HG02973 (cell line): Measurements from ENCODE around the gene TUBGCP5.

Experiments used
- ATAC-seq: cut with Tn5 transposase; IDR thresholded peaks from one replicate; pipeline ENCODE4 v1.9.1; 2021; ENCODE audit warnings: moderate library complexity; ENCODE audit not compliant: unreplicated experiment

Gene TUBGCP5

GRCh38 chr15:22979238-22980188 lies 59.9 kb downstream of the TUBGCP5 start:
- ATAC-seq = peak; percentile 59

DNA sequence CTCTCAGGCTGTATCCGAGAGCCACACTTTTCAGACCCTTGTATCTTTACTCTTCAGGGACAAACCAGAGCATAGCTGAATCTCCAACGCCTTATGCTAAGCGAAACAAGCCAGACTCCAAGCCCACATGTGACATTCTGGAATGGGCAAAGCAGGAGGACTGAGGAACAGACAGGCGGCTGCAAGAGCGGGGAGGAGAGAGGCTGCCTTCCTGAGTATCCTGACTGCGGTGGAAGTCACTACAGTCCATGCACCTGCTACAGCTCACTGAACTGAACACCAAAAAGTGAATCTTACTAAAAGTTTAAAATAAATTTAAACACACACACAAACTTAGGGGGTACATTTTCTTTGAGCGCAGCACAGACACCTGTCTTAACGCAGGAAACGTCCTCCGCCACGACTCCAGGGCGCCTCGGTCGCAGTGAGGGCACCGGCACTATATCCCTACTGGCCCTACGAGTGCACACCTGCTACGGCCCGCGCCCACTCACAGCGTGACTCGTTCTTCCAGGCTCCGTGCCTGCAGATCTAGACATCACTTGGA lies 60.6 kb downstream of the TUBGCP5 start:
- ATAC-seq = peak; percentile 35

GRCh38 chr15:22974745-22975144 lies 64.6 kb downstream of the TUBGCP5 start:
- ATAC-seq = no peak

DNA sequence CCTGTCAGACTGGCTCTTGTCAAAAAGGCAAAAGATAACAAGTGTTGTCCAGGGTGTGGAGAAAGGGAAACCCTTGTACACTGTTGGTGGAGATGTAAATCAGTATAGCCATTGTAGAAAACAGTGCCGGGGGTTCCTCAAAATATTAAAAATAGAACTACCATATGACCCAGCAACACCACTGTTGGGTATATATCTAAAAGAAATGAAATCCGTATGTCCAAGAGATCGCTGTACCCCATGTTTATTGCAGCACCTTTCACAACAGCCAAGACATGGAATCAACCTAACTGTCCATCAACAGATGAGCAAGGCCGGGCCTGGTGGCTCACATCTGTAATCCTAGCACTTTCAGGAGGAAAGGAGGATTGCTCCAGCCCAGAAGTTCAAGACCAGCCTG lies 65.4 kb downstream of the TUBGCP5 start:
- no peak for ATAC-seq

DNA sequence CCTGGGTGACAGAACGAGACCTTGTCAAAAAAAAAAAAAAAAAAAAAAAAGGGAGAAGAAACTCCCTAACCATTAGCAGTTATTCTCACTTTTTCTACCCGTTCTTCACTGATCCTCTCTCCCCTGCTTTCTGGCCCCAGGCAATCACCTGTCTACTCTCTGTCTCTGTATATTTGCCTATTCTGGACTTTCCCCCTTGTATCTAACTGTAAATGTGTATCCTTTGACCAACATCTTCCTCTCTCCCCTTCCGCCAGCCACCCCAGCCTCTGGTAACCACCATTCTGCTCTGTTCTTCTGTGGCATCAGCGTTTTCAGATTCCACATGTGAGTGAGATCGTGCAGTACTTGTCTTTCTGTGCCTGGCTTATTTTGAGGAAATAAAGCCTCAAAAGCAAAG lies 66.1 kb downstream of the TUBGCP5 start:
- no peak for ATAC-seq

GRCh38 chr15:22969489-22969888 lies 69.9 kb downstream of the TUBGCP5 start:
- ATAC-seq = no peak

GRCh38 chr15:22968366-22968765 lies 71.0 kb downstream of the TUBGCP5 start:
- no peak for ATAC-seq

DNA sequence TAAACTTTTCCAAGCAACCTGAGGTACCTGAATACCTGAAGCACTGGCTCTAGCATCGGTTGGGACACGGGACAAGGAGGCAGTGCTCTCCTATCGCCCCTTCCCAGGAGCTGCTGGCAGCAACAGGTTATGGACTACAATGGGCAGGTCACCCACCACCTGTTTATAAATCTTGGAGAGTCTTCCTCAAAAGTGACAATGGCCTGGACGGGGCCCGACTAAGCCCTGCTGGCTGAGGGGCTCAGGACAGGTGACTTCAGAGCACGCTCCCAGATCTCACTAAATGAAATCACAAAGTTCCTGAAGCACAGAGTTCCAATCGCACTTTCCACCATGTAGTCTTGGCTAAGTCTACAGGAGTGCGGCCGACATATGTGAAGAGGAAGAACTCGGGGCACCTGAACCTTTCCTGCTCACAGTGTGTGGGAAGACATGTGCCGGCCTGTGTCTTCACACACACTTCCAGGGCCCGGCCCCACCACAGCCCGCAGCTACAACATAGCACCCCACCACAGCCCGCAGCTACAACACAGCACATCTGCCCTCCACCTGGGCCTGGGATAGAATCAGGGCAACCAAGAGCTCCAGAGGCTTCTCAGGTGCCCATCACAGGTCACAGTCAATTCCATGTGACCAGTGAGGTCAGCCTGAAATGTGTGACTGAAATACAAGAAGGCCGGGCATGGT lies 72.1 kb downstream of the TUBGCP5 start:
- no peak for ATAC-seq

DNA sequence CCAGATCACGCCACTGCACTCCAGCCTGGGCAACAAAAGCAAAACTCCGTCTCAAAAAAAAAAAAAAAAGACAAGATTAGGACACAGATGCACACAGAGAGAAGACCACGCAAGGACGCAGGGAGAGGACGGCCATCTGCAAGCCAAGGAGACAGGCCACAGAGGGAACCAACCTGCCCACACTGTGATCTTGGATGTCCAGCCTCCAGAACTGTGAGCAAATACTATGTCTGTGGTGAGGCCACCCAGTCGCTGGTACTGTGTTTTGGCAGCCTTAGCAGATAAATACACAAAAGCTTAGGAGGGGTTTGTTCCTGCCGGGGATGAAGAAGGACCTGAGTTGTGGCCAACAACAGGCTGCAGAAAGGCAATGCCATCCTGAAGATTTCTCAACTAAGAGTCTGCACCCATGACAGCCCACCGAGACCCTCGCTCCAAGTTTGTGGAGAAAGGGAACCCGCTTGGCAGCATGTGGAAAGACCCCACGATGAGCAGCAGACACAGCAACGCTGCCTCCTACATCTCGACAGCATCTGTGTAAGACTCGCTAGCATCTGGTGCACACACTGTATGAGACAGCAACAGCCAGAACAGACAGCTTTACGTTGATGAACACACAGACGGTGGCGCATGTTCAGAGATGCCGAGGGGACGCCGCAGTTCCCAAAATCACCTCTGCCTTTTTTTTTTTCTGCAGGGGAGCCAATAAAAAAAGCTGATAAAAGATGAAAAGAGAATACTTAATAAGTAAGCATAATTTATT lies 72.9 kb downstream of the TUBGCP5 start:
- no peak for ATAC-seq

DNA sequence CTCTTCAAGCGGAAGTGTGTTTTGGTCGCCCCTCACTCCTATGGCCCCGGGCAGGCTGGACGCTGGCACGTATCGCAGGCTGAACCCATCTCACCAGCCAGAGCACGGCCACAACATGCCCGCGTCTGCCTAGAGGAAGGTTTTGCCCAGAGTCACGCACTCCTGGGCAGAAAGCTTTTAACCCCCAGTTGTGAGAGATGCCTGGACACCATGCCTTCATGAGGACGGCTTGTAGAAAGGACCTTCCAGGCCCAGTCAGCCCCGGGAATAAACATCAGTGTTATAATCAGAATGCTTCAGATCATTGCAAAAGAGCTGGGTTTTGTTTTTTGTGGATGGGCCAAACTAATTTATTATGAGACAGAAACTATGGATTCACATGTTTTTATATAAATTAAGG lies 75.7 kb downstream of the TUBGCP5 start:
- no peak for ATAC-seq

DNA sequence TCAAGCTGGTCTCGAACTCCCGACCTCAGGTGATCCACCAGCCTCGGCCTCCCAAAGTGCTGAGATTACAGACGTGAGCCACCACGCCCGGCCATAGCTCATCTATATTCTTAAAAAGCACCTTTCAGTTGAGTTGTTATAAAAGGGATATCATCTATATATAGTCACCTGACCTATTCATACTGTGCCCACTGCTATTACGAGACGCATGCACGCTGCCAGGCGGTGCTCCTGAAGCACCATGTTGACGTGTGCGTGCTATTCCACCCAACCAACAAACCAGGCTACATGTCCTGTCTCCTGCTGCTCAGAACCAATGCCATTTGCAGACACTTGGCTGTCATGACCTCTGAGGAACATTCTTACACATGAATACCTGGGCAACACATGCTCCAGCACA lies 76.8 kb downstream of the TUBGCP5 start:
- ATAC-seq = no peak

GRCh38 chr15:22961762-22962161 lies 77.6 kb downstream of the TUBGCP5 start:
- no peak for ATAC-seq

- ATAC-seq = no peak
Observed at GRCh38 chr15:22960556-22960955, 78.8 kb downstream of the TUBGCP5 start.

GRCh38 chr15:22960126-22960525 lies 79.2 kb downstream of the TUBGCP5 start:
- no peak for ATAC-seq

DNA sequence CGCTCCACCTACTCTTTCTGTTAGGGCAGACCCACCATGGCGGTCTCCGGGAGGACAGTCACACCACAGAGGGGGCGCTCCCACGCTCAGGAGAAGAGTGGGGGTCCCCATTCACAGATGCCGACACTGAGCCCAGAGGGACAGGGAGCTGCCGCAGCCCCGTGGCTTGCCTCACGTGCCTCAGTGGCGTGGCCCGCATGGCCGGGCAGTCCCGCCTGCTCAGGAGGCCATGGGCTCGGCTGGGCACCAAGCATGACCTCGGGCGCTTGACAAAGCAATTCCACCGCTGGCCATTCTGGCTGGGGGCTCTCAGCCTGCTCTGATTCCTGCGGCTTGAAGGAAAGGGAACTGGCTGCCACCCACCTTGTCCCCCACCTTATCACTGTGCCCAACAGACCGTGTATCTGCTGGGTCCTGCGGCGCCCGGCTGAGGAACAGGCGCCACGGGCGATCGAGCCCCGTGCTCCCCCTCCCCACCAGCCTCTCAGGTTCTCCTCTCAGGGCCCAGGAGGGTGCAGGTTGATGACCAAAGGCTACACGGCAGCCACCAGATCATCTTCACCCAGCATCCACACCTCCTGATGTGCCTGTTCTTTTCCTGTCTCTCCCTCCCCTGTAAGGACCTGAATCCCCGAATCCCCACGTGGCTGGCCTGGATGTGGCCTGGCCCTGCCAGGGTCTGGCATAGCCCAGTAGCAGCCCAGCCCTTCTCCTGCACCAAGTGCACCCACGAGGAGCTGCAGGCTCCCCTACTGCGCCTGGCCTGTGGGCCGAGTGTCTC lies 79.9 kb downstream of the TUBGCP5 start:
- no peak for ATAC-seq

DNA sequence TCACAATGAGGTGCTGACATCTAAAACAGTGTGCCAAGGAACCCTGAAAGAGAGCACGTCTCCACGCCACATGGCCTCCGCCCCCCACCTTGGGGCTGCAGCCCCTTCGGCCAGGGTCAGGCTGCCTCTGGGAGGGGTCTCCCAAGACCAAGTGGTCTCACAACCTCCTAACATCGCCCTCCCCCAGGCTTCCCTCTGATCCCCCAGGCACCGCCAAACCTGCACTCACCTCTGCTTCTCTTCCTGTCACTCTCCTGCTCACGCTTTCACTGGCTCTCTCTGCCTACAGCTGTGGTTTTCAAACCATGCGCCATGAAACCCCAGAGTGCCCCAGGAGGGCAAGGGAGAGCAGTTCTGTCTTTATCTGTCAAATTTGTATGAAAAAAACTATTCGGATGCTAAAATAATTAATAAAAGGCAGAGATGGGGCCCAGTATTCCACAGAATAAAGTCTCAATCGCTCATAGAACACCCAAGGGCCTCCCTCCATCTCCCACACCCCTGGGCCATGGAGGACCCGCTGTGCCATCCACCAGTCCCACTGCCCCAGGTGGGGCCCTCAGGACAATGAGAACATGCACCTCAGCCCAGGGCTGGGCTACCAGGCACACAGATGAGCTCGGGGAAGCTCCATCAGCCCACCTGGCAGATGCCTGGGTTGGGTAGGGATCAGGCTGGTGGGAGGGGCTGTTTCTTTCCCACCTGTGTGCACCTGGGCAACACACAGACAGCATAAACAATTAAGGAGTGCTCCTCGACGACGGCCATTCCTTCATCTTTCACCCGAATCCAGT lies 80.7 kb downstream of the TUBGCP5 start:
- ATAC-seq = no peak

GRCh38 chr15:22956978-22957260 lies 82.5 kb downstream of the TUBGCP5 start:
- no peak for ATAC-seq

DNA sequence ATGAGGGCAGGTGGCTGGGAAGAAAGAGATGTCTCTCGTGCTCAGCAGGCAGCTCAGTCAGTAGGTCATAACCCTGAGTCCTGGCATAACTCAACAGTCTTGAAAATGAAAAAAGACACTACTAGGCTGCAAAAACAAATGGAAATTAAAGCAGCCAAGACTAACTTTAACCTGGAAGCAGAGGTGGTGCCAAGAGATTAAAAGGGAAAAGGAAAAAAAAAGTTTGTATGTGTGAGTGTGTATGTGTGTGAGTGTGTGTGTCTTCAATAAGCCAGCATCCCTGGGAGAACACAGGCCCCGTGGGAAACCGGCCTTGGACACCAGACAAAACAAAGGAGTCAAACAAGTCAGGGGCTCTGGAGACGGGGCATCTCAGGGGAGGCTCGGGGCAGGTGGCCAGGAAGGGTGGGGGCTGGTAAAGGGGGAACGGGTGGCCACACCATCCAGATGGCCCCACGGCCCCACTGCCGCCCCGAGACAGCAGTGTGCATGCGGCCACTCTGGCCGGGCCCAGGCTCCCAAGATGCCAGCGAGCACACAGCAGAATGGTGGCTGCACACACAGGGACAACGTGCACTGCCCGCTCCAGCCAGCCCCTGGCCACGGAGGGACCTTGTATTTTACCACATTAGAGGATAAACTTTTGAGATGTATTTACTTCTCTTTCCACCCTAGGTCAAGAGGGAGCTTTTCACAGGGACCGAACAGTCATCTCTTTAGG lies 83.0 kb downstream of the TUBGCP5 start:
- no peak for ATAC-seq

DNA sequence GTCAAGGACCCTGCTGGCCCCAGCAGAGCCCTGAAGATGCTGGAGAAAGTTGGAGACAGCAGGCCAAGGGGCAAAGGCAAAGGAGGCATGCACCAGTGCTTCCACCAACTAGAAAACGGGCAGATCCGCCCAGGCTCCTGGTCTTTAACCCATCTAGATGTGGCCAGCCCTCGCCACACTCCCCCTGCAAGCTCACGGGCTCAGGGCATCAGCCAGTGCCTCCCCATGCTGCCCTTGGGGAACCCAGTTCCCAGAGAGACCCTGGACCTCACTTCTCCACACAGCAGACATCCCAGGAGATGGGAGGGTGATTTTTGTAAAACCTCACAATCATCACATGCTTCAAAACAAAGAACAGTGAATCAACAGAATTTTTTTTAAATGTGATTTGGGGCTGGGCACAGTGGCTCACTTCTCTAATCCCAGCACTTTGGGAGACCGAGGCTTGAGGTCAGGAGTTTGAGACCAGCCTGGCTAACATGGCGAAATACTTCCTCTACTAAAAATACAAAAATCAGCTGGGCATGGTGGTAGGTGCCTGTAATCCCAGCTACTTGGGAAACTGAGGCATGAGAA lies 83.7 kb downstream of the TUBGCP5 start:
- ATAC-seq = no peak
